ENCODE results near the gene ARHGEF25.

The ARHGEF25 gene

DNA sequence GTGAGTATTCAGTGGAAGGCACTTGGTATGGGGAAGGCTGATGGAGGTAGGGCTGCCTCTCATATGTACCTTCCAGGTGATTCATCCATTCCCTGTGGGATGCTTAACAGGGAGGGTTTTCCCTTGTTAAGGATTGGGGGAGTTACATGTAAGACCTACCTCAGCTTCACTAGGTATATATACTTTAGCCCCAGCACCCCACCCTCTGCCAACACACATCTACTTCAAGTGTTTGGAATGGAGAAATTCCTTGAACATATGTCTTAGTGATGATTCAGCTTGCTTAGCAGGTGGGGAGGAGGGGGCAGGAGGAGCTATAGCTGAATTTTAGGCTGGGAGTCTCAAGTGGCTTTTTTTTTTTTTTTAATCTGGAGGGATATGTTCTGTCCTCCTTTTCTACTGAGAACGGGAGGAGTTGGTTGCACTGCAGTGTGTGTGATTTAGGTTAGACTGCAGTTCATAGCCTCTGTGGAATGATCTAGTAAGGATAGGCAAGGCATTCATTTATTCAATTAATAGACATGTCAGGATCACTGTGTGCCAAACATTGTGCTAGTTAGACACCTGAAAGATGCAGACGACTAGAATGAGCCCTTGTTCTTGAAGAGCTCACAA, 18.6 kb upstream of the ARHGEF25 start:
- DNase-seq (ENCODE audit: low read depth): no peak
- H3K4me3 ChIP-seq (replicated peaks; ENCODE audit: low read depth, low read length): no peak overlapping the region
- TF ChIP-seq CTCF (IDR thresholded peaks at IDR 0.05; ENCODE audit: low read length, missing control alignments): no peak

DNA sequence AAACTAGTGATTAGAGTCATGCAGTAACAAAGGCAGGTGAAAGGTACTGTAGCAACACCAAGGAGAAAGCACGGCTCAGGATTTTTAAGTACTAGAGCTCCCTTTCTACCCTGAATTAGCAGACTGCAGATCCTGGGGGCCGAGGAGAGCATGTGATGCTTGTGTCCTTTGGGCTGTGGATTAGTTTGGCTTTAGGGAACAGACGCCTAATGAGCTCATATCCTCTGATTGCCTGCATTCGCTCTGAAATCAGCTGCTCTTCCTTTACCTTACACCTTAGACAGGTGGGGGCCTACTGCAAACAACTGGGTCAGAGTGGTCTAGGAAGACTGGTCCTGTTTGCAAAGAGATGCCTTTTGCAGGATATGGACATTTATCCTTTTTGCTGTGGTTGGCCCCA, 18.0 kb upstream of the ARHGEF25 start:
- no peak for TF ChIP-seq CTCF (IDR thresholded peaks at IDR 0.05; ENCODE audit: low read length, missing control alignments)
- no peak overlapping the region for H3K4me3 ChIP-seq (replicated peaks; ENCODE audit: low read depth, low read length)
- no peak for DNase-seq (ENCODE audit: low read depth)

DNA sequence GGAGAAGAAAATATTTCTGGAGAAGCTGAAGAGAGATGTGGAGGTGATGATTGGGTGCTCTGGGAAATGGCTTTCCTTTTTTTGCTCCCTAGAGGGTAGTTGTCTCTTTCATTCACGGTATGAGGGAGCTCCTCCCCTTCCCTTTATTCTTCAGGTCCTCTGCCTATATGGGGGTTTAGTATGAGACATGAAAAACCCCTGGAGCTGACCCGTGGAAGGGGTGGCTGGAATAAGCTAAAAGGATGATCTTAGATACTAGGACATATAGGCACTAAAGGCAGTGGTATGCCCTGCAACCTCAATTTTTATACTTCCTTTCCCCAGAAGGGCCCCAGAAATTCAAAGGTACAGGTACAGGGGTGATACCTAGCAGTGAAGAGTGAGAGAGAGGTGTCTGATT, 10.8 kb upstream of the ARHGEF25 start:
- no peak for DNase-seq (ENCODE audit: low read depth)
- TF ChIP-seq CTCF (IDR thresholded peaks at IDR 0.05; ENCODE audit: low read length, missing control alignments): no peak
- H3K4me3 ChIP-seq (replicated peaks; ENCODE audit: low read depth, low read length): no peak overlapping the region

DNA sequence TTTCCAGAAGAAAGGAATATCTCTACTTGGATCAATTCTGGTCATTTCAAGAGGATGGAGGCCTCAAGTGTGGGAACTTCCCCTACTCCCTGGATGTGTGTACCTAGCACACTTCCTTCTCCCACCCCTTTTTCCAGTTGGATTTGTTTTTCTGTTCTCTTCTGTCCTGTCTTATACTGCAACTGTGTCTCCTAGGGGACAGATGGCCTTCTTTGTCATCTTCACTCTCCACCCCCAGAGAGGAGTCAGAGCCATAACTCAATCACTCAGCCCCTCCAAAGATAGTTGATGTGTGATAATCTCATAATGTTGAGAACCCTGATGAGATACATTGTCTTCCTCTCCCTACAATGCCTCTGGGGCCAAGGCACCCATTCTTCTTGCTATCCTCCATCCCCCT, 8.7 kb upstream of the ARHGEF25 start:
- TF ChIP-seq CTCF (IDR thresholded peaks at IDR 0.05; ENCODE audit: low read length, missing control alignments): no peak
- no peak for DNase-seq (ENCODE audit: low read depth)
- no peak overlapping the region for H3K4me3 ChIP-seq (replicated peaks; ENCODE audit: low read depth, low read length)

- H3K4me3 ChIP-seq (replicated peaks; ENCODE audit: low read depth, low read length): no peak overlapping the region
- DNase-seq (ENCODE audit: low read depth): no peak
- no peak for TF ChIP-seq CTCF (IDR thresholded peaks at IDR 0.05; ENCODE audit: low read length, missing control alignments)
Measured at GRCh38 chr12:57603324-57603723, 7.9 kb upstream of the ARHGEF25 start.

DNA sequence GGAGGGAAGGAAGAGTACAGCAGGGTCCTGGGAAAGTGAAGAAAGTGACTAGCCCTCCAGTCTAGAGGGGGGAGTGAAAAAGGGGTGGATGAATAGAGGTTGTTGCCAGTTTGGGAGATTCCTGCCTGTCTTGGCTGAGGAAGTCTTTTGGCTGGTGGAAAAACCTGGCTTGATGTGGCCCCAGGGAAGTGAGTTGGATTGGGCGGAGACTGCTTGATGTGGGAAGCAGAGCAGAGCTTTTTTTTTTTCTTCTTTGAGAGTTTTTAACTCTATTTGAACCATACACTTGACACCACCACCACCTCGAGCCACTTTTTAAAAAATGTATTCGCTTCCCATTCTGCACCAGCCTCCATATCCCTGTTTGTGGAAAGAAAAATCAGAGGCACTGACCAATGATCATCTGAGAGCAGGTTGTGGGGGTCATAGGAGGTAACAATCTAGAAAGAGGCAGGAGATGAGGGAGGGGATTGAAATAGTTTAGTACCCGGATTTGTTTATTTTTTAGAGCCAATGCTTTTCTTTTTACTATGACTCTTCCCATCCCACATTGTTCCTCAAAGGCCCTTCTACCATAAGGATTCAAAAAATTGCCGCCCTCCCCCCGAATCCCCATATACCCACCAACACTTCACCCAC, 7.3 kb upstream of the ARHGEF25 start:
- no peak for TF ChIP-seq CTCF (IDR thresholded peaks at IDR 0.05; ENCODE audit: low read length, missing control alignments)
- DNase-seq (ENCODE audit: low read depth): peak; percentile 50
- peak overlapping the region; percentile 69 for H3K4me3 ChIP-seq (replicated peaks; ENCODE audit: low read depth, low read length)

- no peak for DNase-seq (ENCODE audit: low read depth)
- TF ChIP-seq CTCF (IDR thresholded peaks at IDR 0.05; ENCODE audit: low read length, missing control alignments): no peak
- H3K4me3 ChIP-seq (replicated peaks; ENCODE audit: low read depth, low read length): peak within 1 kb of the TSS; percentile 69
Measured at GRCh38 chr12:57604454-57604991, 6.7 kb upstream of the ARHGEF25 start, which contains the start of gene DTX3. Gene DTX3, plus strand, starts transcription at chr12:57604824. Its CDS starts 1,694 bp downstream, at chr12:57606518.

Measured in fibroblast of pulmonary artery (primary cell).